GM18870 (cell line): ENCODE results near the gene TLR2.

Source experiments
- ATAC-seq: cut with Tn5 transposase; IDR thresholded peaks from one replicate; pipeline ENCODE4 v1.9.1; 2021; ENCODE audit warnings: moderate library complexity; ENCODE audit not compliant: unreplicated experiment

Gene TLR2

DNA sequence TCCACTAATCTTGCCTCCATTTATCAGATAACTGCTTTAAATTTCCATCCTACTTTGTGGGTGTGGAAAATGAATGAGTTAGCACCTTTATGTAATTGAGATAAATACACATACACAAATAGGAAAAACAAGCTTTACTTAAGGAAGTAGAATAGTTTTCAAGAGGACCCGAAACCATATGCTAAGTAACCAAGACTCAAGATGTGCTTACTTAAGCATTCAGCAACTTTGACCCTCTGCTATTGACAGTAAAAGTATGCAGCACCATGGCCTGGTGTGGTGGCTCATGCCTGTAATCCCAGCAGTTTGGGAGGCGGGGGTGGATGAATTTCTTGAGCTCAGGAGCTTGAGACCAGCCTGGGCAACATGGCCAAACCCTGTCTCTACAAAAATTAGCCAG is 45.8 kb downstream of the TLR2 start:
- ATAC-seq = no peak

GRCh38 chr4:153731239-153731638 is 47.2 kb downstream of the TLR2 start:
- no peak for ATAC-seq

DNA sequence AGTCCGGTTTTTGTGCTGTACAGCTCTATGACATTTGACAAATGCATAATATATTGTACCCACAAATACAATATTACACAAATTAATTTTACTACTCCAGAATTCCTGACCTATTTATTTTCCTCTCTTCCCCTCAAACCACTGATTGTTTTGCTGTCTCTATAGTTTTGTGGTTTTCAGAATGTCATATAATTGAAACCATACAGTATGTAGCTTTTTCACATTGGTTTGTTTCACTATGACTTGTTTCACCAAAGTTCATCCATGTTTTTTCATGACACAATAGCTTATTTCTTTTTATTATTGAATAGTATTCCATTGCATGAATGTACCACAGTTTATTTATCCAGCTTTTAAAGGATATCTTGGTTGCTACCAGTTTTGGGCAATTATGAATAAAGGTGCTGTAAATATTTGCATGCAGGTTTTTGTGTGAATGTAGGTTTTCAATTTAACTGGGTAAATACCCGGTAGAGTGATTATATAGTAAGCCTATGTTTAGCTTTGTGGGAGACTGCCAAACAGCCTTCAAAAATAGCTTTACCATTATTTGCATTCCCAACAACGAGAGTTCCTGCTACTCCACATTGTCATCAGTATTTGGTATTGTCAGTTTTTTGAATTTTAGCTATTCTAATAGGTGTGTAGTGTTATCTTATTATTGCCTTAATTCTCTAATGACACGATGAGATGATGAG is 49.8 kb downstream of the TLR2 start:
- ATAC-seq = peak; percentile 82

DNA sequence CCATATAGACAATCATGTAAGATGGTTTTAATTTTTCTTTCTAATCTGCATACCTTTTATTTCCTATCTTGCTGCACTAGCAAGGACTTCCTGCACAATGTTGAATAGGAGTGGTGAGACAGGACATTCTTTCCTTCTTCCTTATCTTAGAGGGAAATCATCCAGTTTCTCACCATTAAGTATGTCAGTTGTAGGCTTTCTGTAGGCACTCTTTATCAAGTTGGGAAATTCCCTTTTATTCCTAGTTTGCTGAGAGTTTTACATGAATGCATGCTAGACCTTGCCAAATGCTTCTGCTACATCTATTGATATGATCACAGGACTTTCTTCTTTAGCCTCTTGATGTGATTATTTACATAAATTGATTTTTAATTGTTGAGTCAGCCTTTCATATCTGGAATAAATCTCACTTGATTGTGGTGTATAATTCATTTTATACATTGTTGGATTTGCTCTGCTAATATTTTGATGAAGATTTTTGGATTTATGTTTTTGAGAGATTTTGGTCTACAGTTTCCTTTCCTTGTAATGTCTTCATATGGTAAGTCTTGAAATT is 51.9 kb downstream of the TLR2 start:
- no peak for ATAC-seq

GRCh38 chr4:153741541-153741940 is 57.5 kb downstream of the TLR2 start:
- no peak for ATAC-seq

- no peak for ATAC-seq
These were observed 61.6 kb downstream of the TLR2 start for GRCh38 chr4:153745651-153746050.

- ATAC-seq = no peak
These were observed 63.4 kb downstream of the TLR2 start for GRCh38 chr4:153747406-153747955.

GRCh38 chr4:153748378-153748777 is 64.3 kb downstream of the TLR2 start:
- no peak for ATAC-seq

DNA sequence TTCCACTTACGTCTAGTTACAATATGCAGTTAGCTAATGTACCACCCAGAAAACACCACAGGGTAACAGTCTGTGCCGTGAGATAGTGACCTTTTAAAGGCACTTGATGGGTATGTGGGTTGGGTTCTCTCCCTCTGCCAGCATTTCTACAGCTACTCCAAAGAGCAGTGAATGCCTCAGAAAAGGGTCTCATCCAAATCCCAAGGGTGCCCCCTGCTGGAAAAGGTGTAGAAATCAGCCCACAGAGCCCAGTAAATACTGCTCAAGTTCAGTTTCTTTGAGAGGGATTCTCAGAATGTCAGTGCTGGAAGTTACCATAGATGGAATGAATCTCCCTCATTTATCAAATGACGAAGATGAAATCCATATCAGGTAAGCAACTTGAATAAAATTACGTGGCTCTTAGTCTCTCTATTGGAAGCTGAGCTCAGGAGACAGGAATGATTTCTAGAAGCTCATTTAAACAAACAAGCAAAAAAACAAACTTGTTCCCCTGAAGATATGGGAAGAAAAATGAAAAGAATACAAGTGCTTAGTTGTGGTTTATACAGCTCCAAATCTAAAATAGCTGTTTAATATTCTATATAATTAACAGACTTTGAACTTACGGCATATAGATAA is 66.2 kb downstream of the TLR2 start:
- no peak for ATAC-seq

DNA sequence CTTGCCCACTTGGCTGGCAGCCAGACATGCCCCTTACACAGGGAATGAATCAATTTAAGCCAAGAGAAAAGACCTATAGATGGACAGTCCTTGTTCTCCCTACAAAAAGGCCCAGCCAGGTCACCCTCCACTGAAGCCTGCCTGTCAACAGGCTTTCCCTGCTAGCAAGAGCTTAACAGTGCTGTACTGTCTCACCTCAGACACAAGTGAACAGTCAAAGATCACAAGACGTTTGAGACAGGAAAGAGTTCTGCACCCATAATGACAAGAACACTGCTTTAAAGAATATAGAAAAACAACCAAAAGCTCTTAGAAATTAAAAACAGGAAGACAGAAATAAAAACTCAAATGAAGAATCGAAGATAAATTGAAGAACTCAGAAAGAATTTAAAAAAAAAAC is 71.1 kb downstream of the TLR2 start:
- ATAC-seq = no peak
